SK-N-SH (cell line): Measurements from ENCODE around the gene SLC22A14. TPM values are rescaled to one million over a fixed set of nuclear protein-coding genes. Genes with fewer than 3 reads are reported as not detected.

Experiments used
- CTCF ChIA-PET: fragments of 300-600, 350-600 bp; formaldehyde crosslinking; extraction: SDS; loops from one replicate; lab custom pipeline; 2021; lab: Yijun Ruan, JAX
- POLR2A ChIA-PET: fragments of 350-600 bp; sonication (Branson Sonifier 250); formaldehyde crosslinking; extraction: SDS; loops from one replicate; lab custom pipeline; 2020; ENCODE audit warnings: antibody characterized with exemption, inconsistent platforms; lab: Yijun Ruan, JAX
- DNase-seq: peaks from one replicate; pipeline ENCODE4 v3.0.0; 2012
- H2AFZ ChIP-seq: fragments of 200-600 bp; sonication (generic); 2 replicates; pipeline ENCODE4 v1.8.1; 2016; ENCODE audit warnings: antibody characterized with exemption, mild to moderate bottlenecking, low read depth
- H3F3A ChIP-seq: fragments of 200-600 bp; sonication (generic); replicated peaks from 2 replicates; pipeline ENCODE3; 2016; ENCODE audit warnings: antibody characterized with exemption, mild to moderate bottlenecking; ENCODE audit not compliant: insufficient read depth
- H3K27ac ChIP-seq, 2 experiments: fragments of 200-500 bp in 1 of 2; fragments of 200-600 bp in 1 of 2; sonication (Bioruptor generic) in 1 of 2; sonication (generic), shearing (Covaris generic) in 1 of 2; 2 replicates each; pipeline versions ENCODE4 v1.5.1 to v1.6.1; 2014 to 2016; ENCODE audit warnings: low read depth in 2 of 2, inconsistent platforms in 1 of 2, low read length in 1 of 2, mild to moderate bottlenecking in 1 of 2, mixed read lengths in 1 of 2
- H3K27me3 ChIP-seq: fragments of 200-600 bp; sonication (generic), shearing (Covaris generic); 2 replicates; pipeline ENCODE4 v1.6.1; 2016; ENCODE audit warnings: mixed run types; ENCODE audit not compliant: insufficient read depth
- H3K36me3 ChIP-seq, 2 experiments: fragments of 200-500 bp in 1 of 2; fragments of 200-600 bp in 1 of 2; sonication (Bioruptor generic) in 1 of 2; sonication (generic) in 1 of 2; replicated peaks in 1 of 2; 2 replicates each; pipeline versions ENCODE3 to v1.5.1; 2014 to 2016; ENCODE audit warnings: low read length in 1 of 2, mild to moderate bottlenecking in 1 of 2; ENCODE audit not compliant: insufficient read depth in 2 of 2, control insufficient read depth in 1 of 2
- H3K4me1 ChIP-seq, 2 experiments: fragments of 200-500 bp in 1 of 2; fragments of 200-600 bp in 1 of 2; sonication (Bioruptor generic) in 1 of 2; sonication (generic), shearing (Covaris generic) in 1 of 2; 2 replicates each; pipeline versions ENCODE4 v1.5.1 to v1.6.1; 2014 to 2016; ENCODE audit warnings: low read depth in 1 of 2, low read length in 1 of 2, mixed run types in 1 of 2; ENCODE audit not compliant: insufficient read depth in 2 of 2, control insufficient read depth in 1 of 2
- H3K4me2 ChIP-seq: fragments of 200-600 bp; sonication (generic), shearing (Covaris generic); 2 replicates; pipeline ENCODE4 v1.6.1; 2017; ENCODE audit warnings: mixed run types
- H3K4me3 ChIP-seq, 2 experiments: fragments of 200-500 bp in 1 of 2; fragments of 200-600 bp in 1 of 2; sonication (Bioruptor generic) in 1 of 2; sonication (generic), shearing (Covaris generic) in 1 of 2; 2 replicates each; pipeline versions ENCODE4 v1.5.1 to v1.8.1; 2014 to 2016; ENCODE audit warnings: low read depth in 2 of 2, inconsistent platforms in 1 of 2, low read length in 1 of 2, mild to moderate bottlenecking in 1 of 2, mixed read lengths in 1 of 2, moderate library complexity in 1 of 2
- H3K79me2 ChIP-seq: fragments of 200-600 bp; sonication (generic); 2 replicates; pipeline ENCODE4 v1.8.1; 2017; ENCODE audit warnings: mild to moderate bottlenecking; ENCODE audit not compliant: insufficient read depth
- H3K9ac ChIP-seq: fragments of 200-600 bp; sonication (generic); 2 replicates; pipeline ENCODE4 v1.6.1; 2017; ENCODE audit warnings: mixed run types
- H3K9me2 ChIP-seq: fragments of 200-600 bp; sonication (generic); 2 replicates; pipeline ENCODE4 v1.6.1; 2017; ENCODE audit warnings: mixed run types
- H3K9me3 ChIP-seq: fragments of 200-600 bp; sonication (generic); 2 replicates; pipeline ENCODE4 v1.6.1; 2017; ENCODE audit warnings: mixed run types, mild to moderate bottlenecking, moderate library complexity
- H4K20me1 ChIP-seq: fragments of 200-600 bp; sonication (generic); 2 replicates; pipeline ENCODE4 v1.6.1; 2017; ENCODE audit warnings: mild to moderate bottlenecking, mixed run types; ENCODE audit not compliant: insufficient read depth
- FOXM1 ChIP-seq: IDR thresholded peaks from 2 replicates; pipeline ENCODE4 v1.4.0; 2012; ENCODE audit warnings: low read depth, mild to moderate bottlenecking
- MAX ChIP-seq: IDR thresholded peaks from 2 replicates; pipeline ENCODE4 v1.4.0; 2012; ENCODE audit warnings: low read depth
- MEF2A ChIP-seq: IDR thresholded peaks from 2 replicates; pipeline ENCODE4 v1.4.0; 2012; ENCODE audit warnings: low read depth, borderline replicate concordance
- NRF1 ChIP-seq: IDR thresholded peaks from 2 replicates; pipeline ENCODE4 v1.6.1; 2012; ENCODE audit warnings: low read depth, mild to moderate bottlenecking, low read length
- PBX3 ChIP-seq: IDR thresholded peaks from 2 replicates; pipeline ENCODE4; 2012
- POLR2AphosphoS5 ChIP-seq: IDR thresholded peaks from 2 replicates; pipeline ENCODE4 v1.6.1; 2012; ENCODE audit warnings: low read depth, low read length
- RAD21 ChIP-seq: IDR thresholded peaks from 2 replicates; pipeline ENCODE4 v1.6.1; 2012; ENCODE audit warnings: mild to moderate bottlenecking, low read length
- RFX5 ChIP-seq: IDR thresholded peaks from 2 replicates; pipeline ENCODE4 v1.6.1; 2012; ENCODE audit warnings: mild to moderate bottlenecking, improper control_type of control experiment, low read length
- SIN3A ChIP-seq: IDR thresholded peaks from 2 replicates; pipeline ENCODE4 v1.6.1; 2012; ENCODE audit warnings: low read depth, mild to moderate bottlenecking, low read length, moderate library complexity, borderline replicate concordance
- TEAD4 ChIP-seq: IDR thresholded peaks from 2 replicates; pipeline ENCODE4 v1.4.0; 2012; ENCODE audit warnings: mild to moderate bottlenecking, borderline replicate concordance; ENCODE audit not compliant: insufficient read depth
- ZBTB33 ChIP-seq: IDR thresholded peaks from 2 replicates; pipeline ENCODE4 v1.4.0; 2012; ENCODE audit warnings: low read depth, borderline replicate concordance
- WGBS: methylation state at CpG from one replicate; pipeline ENCODE4 v1.1.6; 2017; ENCODE audit warnings: low lambda C conversion rate; 5-methylcytosine and 5-hydroxymethylcytosine counted together
- polyA plus RNA-seq, 3 experiments: library from polyadenylated mRNA; depleted of rRNA; stranded (reverse); fragments of >200 nt; gene quantifications; 2 replicates each; pipeline ENCODE4 v1.2.3, GENCODE V29; 2012
- TF ChIP-seq, protein P1 (sequence below): IDR thresholded peaks from 2 replicates; pipeline ENCODE4 v1.4.0; 2012; ENCODE audit warnings: low read depth, borderline replicate concordance

SLC22A14 gene
- polyA plus RNA-seq, 1 of the 3 experiments (the other 2 are of a cell fraction) = 0.16 TPM

DNA sequence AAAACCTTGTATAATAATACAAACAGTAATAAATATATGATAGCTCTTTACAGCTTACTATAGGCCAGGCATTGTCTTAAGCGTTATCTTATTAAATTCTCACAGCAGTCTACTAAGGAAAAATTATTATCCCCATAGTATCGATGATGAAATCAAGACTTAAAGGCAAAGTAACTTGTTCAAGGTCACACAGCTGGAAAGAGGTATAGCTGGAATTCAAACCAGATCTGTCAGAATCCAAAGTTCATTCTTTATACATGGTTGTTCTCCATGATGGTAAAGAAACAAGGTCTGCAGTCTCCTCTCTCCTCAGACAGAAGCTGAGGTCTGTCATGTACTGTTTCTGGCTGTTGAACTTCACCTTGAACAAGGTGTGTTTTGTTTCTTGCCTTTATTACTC lies 31.9 kb upstream of the SLC22A14 start:
- no peak for DNase-seq
- no peak overlapping the region for H3K27ac ChIP-seq

More for the DNA sequence above, 31.9 kb upstream of the SLC22A14 start:
- H3K79me2 ChIP-seq = peaks cover 15% of the 10 kb centered on the region; the same call in 1 of the 2 replicates
- peaks cover 23% of the 10 kb centered on the region for H3F3A ChIP-seq
- no peak overlapping the region for H3K9ac ChIP-seq
- peaks cover 63 to 89% of the 10 kb centered on the region in 2 experiments for H3K36me3 ChIP-seq
- no peaks in the 10 kb centered on the region for H3K27me3 ChIP-seq
- H3K4me2 ChIP-seq = no peak overlapping the region
- no peak overlapping the region for H3K4me3 ChIP-seq
- H4K20me1 ChIP-seq = peaks cover 4% of the 10 kb centered on the region; the same call in 1 of the 2 replicates
- peaks cover 0 to 10% of the 10 kb centered on the region in 2 experiments; a peak in 2 of 4 replicates for H3K4me1 ChIP-seq
- 91% methylated on average over 2 of the region's 2 CpGs for WGBS
- ChIA-PET CTCF (no interaction called here), POLR2A (no interaction called here)
- no peaks in the 10 kb centered on the region for H3K9me2 ChIP-seq
- no peaks in the 10 kb centered on the region for H3K9me3 ChIP-seq
- TF ChIP-seq, protein P1, sequence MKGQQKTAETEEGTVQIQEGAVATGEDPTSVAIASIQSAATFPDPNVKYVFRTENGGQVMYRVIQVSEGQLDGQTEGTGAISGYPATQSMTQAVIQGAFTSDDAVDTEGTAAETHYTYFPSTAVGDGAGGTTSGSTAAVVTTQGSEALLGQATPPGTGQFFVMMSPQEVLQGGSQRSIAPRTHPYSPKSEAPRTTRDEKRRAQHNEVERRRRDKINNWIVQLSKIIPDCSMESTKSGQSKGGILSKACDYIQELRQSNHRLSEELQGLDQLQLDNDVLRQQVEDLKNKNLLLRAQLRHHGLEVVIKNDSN = no peak
- TF ChIP-seq ZBTB33 (no peak), NRF1 (no peak), RAD21 (no peak), RFX5 (no peak), SIN3A (no peak), FOXM1 (no peak), TEAD4 (no peak), POLR2AphosphoS5 (no peak), PBX3 (no peak), MAX (no peak), MEF2A (no peak)
- no peak overlapping the region for H2AFZ ChIP-seq
